ENCODE results near the gene ITIH5. TPM values are rescaled to one million over a fixed set of nuclear protein-coding genes. Genes with fewer than 3 reads are reported as not detected.

The ITIH5 gene
- total and polyA plus RNA-seq, 9 of the 15 experiments (the other 6 are each of a cell fraction or from before 2014, with no cell fraction given) = 0.52 to 4.5 (median 2.6) TPM

DNA sequence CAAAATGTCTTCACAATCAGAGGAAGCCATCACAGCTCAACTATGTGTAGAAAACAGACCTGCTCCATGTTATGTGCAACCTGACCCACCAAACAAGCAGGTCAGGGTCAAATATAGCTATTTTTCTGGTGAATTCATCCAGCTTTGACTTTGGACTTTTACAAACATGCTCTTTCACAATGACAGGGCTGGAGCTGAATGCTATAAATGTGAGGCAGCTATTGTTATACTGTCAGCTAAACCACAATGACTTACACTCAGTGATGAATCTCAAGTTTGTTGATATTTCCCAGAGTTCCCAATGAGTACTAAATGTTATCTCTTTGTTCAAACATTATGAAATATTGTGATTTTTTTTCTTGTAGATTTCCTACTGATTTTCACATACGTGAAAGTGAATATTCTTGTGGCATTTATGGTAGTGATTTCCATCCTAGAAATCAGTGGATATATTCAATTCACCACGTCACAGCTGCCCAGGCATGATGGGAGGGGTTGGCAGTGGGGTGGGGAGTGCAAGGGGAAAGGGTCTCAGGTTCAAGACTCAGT, 33.9 kb upstream of the ITIH5 start:
- no peaks in the 10 kb centered on the region for H3K9me1 ChIP-seq (ENCODE audit: control insufficient read depth, insufficient read depth, low read length)
- no peak overlapping the region for H3K4me2 ChIP-seq (ENCODE audit: insufficient read depth, low read length)
- no peaks in the 10 kb centered on the region for H3K79me2 ChIP-seq (ENCODE audit: control insufficient read depth, insufficient read depth, low read length)
- peaks cover 2 to 28% of the 10 kb centered on the region in 2 experiments; a peak in 3 of 5 replicates for H3K27me3 ChIP-seq (ENCODE audit: control insufficient read depth in 2 of 2, insufficient read depth in 2 of 2, low read length in 2 of 2)
- DNase-seq (ENCODE audit: extremely low read depth in 1 of 4, low spot score in 3 of 4) (no peak), ATAC-seq (no peak), FAIRE-seq (no peak)
- no peak overlapping the region for H2AFZ ChIP-seq (ENCODE audit: low read depth, low read length)
- intact Hi-C loops (cut with micrococcal nuclease) (no loop called here), in situ Hi-C loops (cut with MboI) (no loop called here)
- WGBS (ENCODE audit: insufficient coverage, low coverage, missing lambda C conversion rate) = 0% methylated on average over 2 of the region's 2 CpGs
- H3K9ac ChIP-seq (ENCODE audit: insufficient read depth in 1 of 2, low read depth in 2 of 2, low read length in 2 of 2) = no peak overlapping the region
- ChIA-PET POLR2A (no interaction called here), CTCF (ENCODE audit: low intra/inter-chr PET ratio) (no interaction called here)
- no peaks in the 10 kb centered on the region for H4K20me1 ChIP-seq (replicated peaks; ENCODE audit: control insufficient read depth, insufficient read depth, low read length)
- no TSS peak for BruUV-seq (replicated peaks)
- H3K9me3 ChIP-seq (replicated peaks; ENCODE audit: control insufficient read depth, insufficient read depth, low read depth, low read length) = no peaks in the 10 kb centered on the region
- H3K4me3 ChIP-seq = no peak overlapping the region
- H3K4me1 ChIP-seq (replicated peaks in 1 of 2; ENCODE audit: control insufficient read depth in 2 of 2, insufficient read depth in 2 of 2, low read length in 2 of 2) = no peaks in the 10 kb centered on the region
- H3K36me3 ChIP-seq (ENCODE audit: control insufficient read depth, insufficient read depth, low read length) = no peaks in the 10 kb centered on the region
- TF ChIP-seq CEBPB (tag; IDR thresholded peaks at IDR 0.05) = no peak
- TF ChIP-seq ZNF354B (CRISPR knock-in tag; IDR thresholded peaks at IDR 0.05) = no peak
- no peak for TF ChIP-seq ZNF583 (CRISPR knock-in tag; IDR thresholded peaks at IDR 0.05)
- TF ChIP-seq ZNF77 (CRISPR knock-in tag; IDR thresholded peaks at IDR 0.05) = no peak
- no peak for TF ChIP-seq RHOXF2B (CRISPR knock-in tag; conservative IDR thresholded peaks at IDR 0.05)
- TF ChIP-seq SIX5 (IDR thresholded peaks at IDR 0.05; ENCODE audit: borderline replicate concordance in 1 of 2, insufficient read depth in 1 of 2, low read depth in 1 of 2, low read length in 2 of 2) = no peak
- TF ChIP-seq CCNT2 (IDR thresholded peaks at IDR 0.05; ENCODE audit: borderline replicate concordance, extremely low read depth, insufficient read length, low read depth, low read length) = no peak
- TF ChIP-seq, protein P1, sequence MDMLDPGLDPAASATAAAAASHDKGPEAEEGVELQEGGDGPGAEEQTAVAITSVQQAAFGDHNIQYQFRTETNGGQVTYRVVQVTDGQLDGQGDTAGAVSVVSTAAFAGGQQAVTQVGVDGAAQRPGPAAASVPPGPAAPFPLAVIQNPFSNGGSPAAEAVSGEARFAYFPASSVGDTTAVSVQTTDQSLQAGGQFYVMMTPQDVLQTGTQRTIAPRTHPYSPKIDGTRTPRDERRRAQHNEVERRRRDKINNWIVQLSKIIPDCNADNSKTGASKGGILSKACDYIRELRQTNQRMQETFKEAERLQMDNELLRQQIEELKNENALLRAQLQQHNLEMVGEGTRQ (CRISPR knock-in tag; IDR thresholded peaks at IDR 0.05) = no peak
- TF ChIP-seq, protein P2, sequence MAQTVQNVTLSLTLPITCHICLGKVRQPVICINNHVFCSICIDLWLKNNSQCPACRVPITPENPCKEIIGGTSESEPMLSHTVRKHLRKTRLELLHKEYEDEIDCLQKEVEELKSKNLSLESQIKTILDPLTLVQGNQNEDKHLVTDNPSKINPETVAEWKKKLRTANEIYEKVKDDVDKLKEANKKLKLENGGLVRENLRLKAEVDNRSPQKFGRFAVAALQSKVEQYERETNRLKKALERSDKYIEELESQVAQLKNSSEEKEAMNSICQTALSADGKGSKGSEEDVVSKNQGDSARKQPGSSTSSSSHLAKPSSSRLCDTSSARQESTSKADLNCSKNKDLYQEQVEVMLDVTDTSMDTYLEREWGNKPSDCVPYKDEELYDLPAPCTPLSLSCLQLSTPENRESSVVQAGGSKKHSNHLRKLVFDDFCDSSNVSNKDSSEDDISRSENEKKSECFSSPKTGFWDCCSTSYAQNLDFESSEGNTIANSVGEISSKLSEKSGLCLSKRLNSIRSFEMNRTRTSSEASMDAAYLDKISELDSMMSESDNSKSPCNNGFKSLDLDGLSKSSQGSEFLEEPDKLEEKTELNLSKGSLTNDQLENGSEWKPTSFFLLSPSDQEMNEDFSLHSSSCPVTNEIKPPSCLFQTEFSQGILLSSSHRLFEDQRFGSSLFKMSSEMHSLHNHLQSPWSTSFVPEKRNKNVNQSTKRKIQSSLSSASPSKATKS (CRISPR knock-in tag; IDR thresholded peaks at IDR 0.05) = no peak
- no peak for TF ChIP-seq BMI1 (IDR thresholded peaks at IDR 0.05; ENCODE audit: low read length)
- no peak for TF ChIP-seq SAFB2 (IDR thresholded peaks at IDR 0.05; ENCODE audit: borderline replicate concordance, low read depth, low read length, severe bottlenecking)
- no peak for TF ChIP-seq ETV6 (IDR thresholded peaks at IDR 0.05; ENCODE audit: borderline replicate concordance in 1 of 2, low read depth in 2 of 2, low read length in 1 of 2)
- TF ChIP-seq ETV6 (CRISPR knock-in tag; IDR thresholded peaks at IDR 0.05; ENCODE audit: borderline replicate concordance) = no peak
- no peak for TF ChIP-seq DMBX1 (CRISPR knock-in tag; IDR thresholded peaks at IDR 0.05; ENCODE audit: borderline replicate concordance)
- TF ChIP-seq ZNF764 (CRISPR knock-in tag; IDR thresholded peaks at IDR 0.05; ENCODE audit: low read depth) = no peak
- no peak for TF ChIP-seq TEAD1 (CRISPR knock-in tag; IDR thresholded peaks at IDR 0.05)
- no peak for TF ChIP-seq PHF20 (IDR thresholded peaks at IDR 0.05; ENCODE audit: partially characterized antibody)
- TF ChIP-seq HNRNPL (IDR thresholded peaks at IDR 0.05; ENCODE audit: low read depth, low read length) = no peak
- H3K27ac ChIP-seq (ENCODE audit: extremely low read depth, low read depth, low read length) = no peak overlapping the region
